Gastrocnemius medialis (tissue), 4 donors: Measurements from ENCODE around the gene LMBR1. TPM values are rescaled to one million over a fixed set of nuclear protein-coding genes. Genes with fewer than 3 reads are reported as not detected.

Experiments used
- ATAC-seq, 2 donors: fragments of 150-250 bp; one replicate each; pipeline ENCODE4 v1.9.1; 2016
- DNase-seq, 2 donors: peaks; one replicate each; pipeline ENCODE4 v3.0.0-alpha.2; 2019
- H3K27ac ChIP-seq, 4 donors: fragments of 200-600 bp; sonication (generic); 1 replicate in 1 of 4; 2 replicates in 3 of 4; pipeline ENCODE4 v1.5.1; 2016 to 2018; ENCODE audit warnings: mild to moderate bottlenecking in 2 of 4, moderate library complexity in 1 of 4
- H3K27me3 ChIP-seq, 3 donors: fragments of 200-600 bp; sonication (generic) in 2 of 3; 1 replicate in 1 of 3; 2 replicates in 2 of 3; pipeline versions ENCODE4 v1.5.1 to v1.6.0; 2016 to 2019; ENCODE audit warnings: mild to moderate bottlenecking in 1 of 3, moderate library complexity in 1 of 3
- H3K36me3 ChIP-seq, 2 donors: fragments of 200-600 bp; sonication (generic) in 1 of 2; one replicate each; pipeline ENCODE4 v1.5.1; 2017 to 2018
- H3K4me1 ChIP-seq, 2 donors: fragments of 200-600 bp; sonication (generic) in 1 of 2; one replicate each; pipeline ENCODE4 v1.5.1; 2016 to 2017; ENCODE audit warnings: mild to moderate bottlenecking in 2 of 2
- H3K4me3 ChIP-seq, 4 donors: fragments of 200-600 bp; sonication (generic) in 3 of 4; 1 replicate in 1 of 4; 2 replicates in 3 of 4; pipeline ENCODE4 v1.5.1; 2016 to 2019; ENCODE audit warnings: mild to moderate bottlenecking in 2 of 4
- H3K9me3 ChIP-seq, 3 donors: fragments of 200-600 bp; sonication (generic) in 2 of 3; 1 replicate in 1 of 3; 2 replicates in 2 of 3; pipeline ENCODE4 v1.5.1; 2016 to 2019
- POLR2A ChIP-seq, 2 donors: fragments of 450-650 bp; IDR thresholded peaks; one replicate each; pipeline ENCODE4 v1.6.1; 2017; ENCODE audit warnings: antibody characterized with exemption in 2 of 2, mild to moderate bottlenecking in 2 of 2, moderate library complexity in 2 of 2
- in situ Hi-C, 4 donors: fragments of 200-750 bp; cut with MboI; loops; one replicate each; pipeline versions ENCODE4 v1.15.0 to v1.8.0; 2017; ENCODE audit warnings: low sequenced_read_pairs in 4 of 4
- intact Hi-C: fragments of 100-400 bp; cut with DNase I; formaldehyde crosslinking; loops from one replicate; pipeline ENCODE4 v1.15.1; 2023; ENCODE audit warnings: low total_unique reads
- total RNA-seq, 4 donors: library from RNA; depleted of rRNA; stranded (reverse); fragments of >200 nt; gene quantifications; one replicate each; pipeline versions ENCODE4 v1.1.0 to v1.2.3, GENCODE V29; 2016
- TF ChIP-seq, protein P1 (sequence below), 5 experiments: fragments of 450-650 bp in 3 of 5; fragments of 200-600 bp in 2 of 5; sonication (generic) in 2 of 5; IDR thresholded peaks in 4 of 5; conservative IDR thresholded peaks in 1 of 5; 1 replicate in 4 of 5; 2 replicates in 1 of 5; pipeline ENCODE4 v1.5.1; 2016 to 2019; ENCODE audit warnings: antibody characterized with exemption in 5 of 5, mild to moderate bottlenecking in 3 of 5, moderate library complexity in 3 of 5

The LMBR1 gene
- total RNA-seq, 4 donors from 2014 or later, result 27.9 to 87.0 (median 35.3) TPM

DNA sequence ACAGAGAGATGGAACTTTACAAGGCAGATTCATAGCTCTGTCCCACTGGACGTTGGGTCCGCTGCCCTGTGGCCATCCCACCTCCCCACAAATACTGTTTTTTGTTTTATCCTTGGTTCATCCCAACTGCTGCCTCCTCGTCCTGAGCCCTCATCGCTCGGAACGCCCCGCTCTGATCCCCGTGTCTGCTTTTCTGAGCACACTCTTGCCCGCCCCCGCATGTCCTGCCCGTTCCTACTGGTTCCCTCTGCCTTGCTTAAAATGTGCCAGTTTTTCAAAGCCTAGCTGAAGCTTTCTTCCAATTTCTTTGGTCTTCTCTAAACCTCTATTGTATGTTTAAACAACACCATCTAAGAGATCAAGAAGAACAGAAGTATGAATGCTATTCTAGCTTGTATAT, 233.0 kb downstream of the LMBR1 start:
- H3K9me3 ChIP-seq, result no peaks in the 10 kb centered on the region
- H3K27me3 ChIP-seq, result peaks cover 0 to 9% (median 2%) of the 10 kb centered on the region in 3 donors
- H3K36me3 ChIP-seq, result no peaks in the 10 kb centered on the region
- in situ Hi-C loops, result no loop called here
- no peak for DNase-seq
- H3K4me3 ChIP-seq, result no peak overlapping the region
- intact Hi-C loops, result no loop called here
- TF ChIP-seq, protein P1, sequence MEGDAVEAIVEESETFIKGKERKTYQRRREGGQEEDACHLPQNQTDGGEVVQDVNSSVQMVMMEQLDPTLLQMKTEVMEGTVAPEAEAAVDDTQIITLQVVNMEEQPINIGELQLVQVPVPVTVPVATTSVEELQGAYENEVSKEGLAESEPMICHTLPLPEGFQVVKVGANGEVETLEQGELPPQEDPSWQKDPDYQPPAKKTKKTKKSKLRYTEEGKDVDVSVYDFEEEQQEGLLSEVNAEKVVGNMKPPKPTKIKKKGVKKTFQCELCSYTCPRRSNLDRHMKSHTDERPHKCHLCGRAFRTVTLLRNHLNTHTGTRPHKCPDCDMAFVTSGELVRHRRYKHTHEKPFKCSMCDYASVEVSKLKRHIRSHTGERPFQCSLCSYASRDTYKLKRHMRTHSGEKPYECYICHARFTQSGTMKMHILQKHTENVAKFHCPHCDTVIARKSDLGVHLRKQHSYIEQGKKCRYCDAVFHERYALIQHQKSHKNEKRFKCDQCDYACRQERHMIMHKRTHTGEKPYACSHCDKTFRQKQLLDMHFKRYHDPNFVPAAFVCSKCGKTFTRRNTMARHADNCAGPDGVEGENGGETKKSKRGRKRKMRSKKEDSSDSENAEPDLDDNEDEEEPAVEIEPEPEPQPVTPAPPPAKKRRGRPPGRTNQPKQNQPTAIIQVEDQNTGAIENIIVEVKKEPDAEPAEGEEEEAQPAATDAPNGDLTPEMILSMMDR (IDR thresholded peaks at IDR 0.05 in 4 of 5, conservative IDR thresholded peaks at IDR 0.05 in 1 of 5), result no peak
- TF ChIP-seq POLR2A (IDR thresholded peaks at IDR 0.05), result no peak
- no peaks in the 10 kb centered on the region for H3K4me1 ChIP-seq
- no peak overlapping the region for H3K27ac ChIP-seq
- ATAC-seq, result no peak

DNA sequence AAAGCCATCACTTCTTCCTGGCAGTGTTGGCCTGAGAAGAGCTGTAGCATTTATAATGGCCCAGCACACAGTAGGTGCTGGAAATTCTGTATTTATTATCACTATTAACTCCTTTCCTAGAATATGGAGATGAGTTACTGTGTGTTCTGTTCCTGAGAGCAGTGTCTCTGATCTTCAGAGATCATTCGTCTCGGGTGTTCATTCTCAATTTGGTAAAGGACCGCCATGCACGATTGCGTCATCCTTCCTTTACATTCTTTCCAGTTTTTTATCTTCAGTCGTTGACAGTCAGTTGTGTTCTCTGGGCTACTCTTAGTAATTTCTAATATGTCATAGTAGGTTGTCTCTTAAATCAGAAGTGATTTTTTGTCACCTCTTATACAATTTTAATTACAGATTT, 233.8 kb downstream of the LMBR1 start:
- Histone ChIP-seq H3K36me3 (no peaks in the 10 kb centered on the region), H3K9me3 (no peaks in the 10 kb centered on the region), H3K27me3 (peaks cover 0 to 9% (median 4%) of the 10 kb centered on the region in 3 donors), H3K27ac (no peak overlapping the region), H3K4me3 (no peak overlapping the region), H3K4me1 (no peaks in the 10 kb centered on the region)
- intact Hi-C loops, result no loop called here
- DNase-seq (no peak), ATAC-seq (no peak)
- TF ChIP-seq POLR2A (IDR thresholded peaks at IDR 0.05), result no peak
- TF ChIP-seq, protein P1 (IDR thresholded peaks at IDR 0.05 in 4 of 5, conservative IDR thresholded peaks at IDR 0.05 in 1 of 5), result no peak
- in situ Hi-C loops, result no loop called here

DNA sequence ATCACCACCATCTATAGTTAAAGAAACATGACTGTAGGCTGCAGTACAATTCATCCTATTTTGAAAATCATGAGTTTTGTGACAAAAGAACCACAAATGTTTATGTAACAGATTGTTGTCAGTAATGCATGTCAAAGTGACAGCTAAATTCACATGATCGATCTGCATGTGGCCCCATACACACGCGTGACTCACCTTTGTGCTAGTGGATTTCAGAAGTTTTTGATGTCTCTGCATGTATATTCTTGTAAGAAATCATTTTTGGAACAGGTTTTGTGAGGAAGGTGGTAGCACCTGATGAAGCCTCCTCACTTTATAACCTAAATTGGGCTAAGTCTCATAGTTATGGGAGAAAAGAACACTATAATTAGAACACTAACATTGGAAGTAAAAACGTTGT, 235.3 kb downstream of the LMBR1 start:
- Histone ChIP-seq H3K4me1 (no peaks in the 10 kb centered on the region), H3K27me3 (peaks cover 0 to 13% (median 4%) of the 10 kb centered on the region in 3 donors), H3K27ac (no peak overlapping the region), H3K4me3 (no peak overlapping the region), H3K36me3 (no peaks in the 10 kb centered on the region), H3K9me3 (no peaks in the 10 kb centered on the region)
- DNase-seq (no peak), ATAC-seq (no peak)
- intact Hi-C loops (no loop called here), in situ Hi-C loops (no loop called here)
- no peak for TF ChIP-seq POLR2A (IDR thresholded peaks at IDR 0.05)
- TF ChIP-seq, protein P1 (IDR thresholded peaks at IDR 0.05 in 4 of 5, conservative IDR thresholded peaks at IDR 0.05 in 1 of 5), result no peak

DNA sequence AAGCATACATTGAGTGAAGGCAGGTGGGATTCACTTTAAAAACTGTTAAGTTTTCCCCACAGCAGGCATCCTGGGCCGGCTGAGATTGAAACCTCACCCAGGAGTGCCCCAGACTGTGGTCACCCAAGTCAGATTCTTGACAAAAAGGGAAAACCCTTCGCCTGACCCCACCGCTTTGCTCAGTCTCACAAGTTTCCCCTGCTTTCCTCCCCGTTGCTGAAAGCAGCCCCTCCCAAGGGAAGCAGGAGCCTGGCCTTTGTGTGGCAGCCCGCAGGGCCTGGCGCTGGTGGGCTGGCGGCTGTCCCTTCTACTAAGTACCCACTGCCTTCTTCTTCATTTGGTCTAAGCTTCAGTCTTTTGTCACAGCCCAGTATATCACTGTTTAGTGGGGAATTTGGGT, 236.4 kb downstream of the LMBR1 start:
- Histone ChIP-seq H3K36me3 (no peaks in the 10 kb centered on the region), H3K4me3 (no peak overlapping the region), H3K27me3 (peaks cover 4 to 22% (median 6%) of the 10 kb centered on the region in 3 donors), H3K27ac (no peak overlapping the region), H3K9me3 (no peaks in the 10 kb centered on the region), H3K4me1 (no peaks in the 10 kb centered on the region)
- in situ Hi-C loops (no loop called here), intact Hi-C loops (no loop called here)
- ATAC-seq, result no peak
- DNase-seq, result no peak
- no peak for TF ChIP-seq POLR2A (IDR thresholded peaks at IDR 0.05)
- TF ChIP-seq, protein P1 (IDR thresholded peaks at IDR 0.05 in 4 of 5, conservative IDR thresholded peaks at IDR 0.05 in 1 of 5), result no peak

DNA sequence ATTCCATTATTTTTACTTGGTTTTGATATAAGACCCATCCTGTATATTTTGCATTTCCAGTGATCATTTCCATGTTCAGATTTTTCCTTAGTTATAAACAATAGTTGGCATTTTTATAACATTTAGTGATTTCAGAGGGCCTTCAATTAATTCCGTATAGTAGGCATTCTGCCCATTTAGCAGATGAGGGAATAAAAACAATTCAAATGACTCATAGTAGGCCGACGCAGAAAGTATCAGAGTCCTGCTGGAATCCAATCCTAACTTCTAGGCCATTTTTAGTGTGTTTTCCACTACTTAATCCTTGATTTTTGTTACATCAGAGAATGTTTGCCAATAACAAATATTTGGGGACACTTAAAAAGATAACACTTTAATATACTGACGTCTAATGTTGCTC, 237.0 kb downstream of the LMBR1 start:
- Histone ChIP-seq H3K4me3 (no peak overlapping the region), H3K4me1 (no peaks in the 10 kb centered on the region), H3K27me3 (peaks cover 4 to 22% (median 6%) of the 10 kb centered on the region in 3 donors), H3K27ac (no peak overlapping the region), H3K9me3 (no peaks in the 10 kb centered on the region), H3K36me3 (no peaks in the 10 kb centered on the region)
- no peak for DNase-seq
- intact Hi-C loops (no loop called here), in situ Hi-C loops (no loop called here)
- no peak for TF ChIP-seq POLR2A (IDR thresholded peaks at IDR 0.05)
- TF ChIP-seq, protein P1 (IDR thresholded peaks at IDR 0.05 in 4 of 5, conservative IDR thresholded peaks at IDR 0.05 in 1 of 5), result no peak
- no peak for ATAC-seq
